HepG2 (cell line): ENCODE results near the gene KPNA4. TPM values are rescaled to one million over a fixed set of nuclear protein-coding genes. Genes with fewer than 3 reads are reported as not detected.

Experiments
- ATAC-seq: fragments of 200-7000 bp; cut with Tn5 transposase; 3 replicates; pipeline ENCODE4 v1.9.1; 2020; ENCODE audit warnings: mild to moderate bottlenecking, moderate library complexity
- BruUV-seq: library from RNA; stranded (reverse); fragments of 400-500 nt; replicated peaks from 2 replicates; lab custom pipeline; 2021; lab: Mats Ljungman, UMichigan
- CTCF ChIA-PET: fragments of 300-600 bp; formaldehyde crosslinking; extraction: SDS; loops from one replicate; lab custom pipeline; 2021; ENCODE audit warnings: low total read pairs, inconsistent platforms, low intra/inter-chr PET ratio; lab: Yijun Ruan, JAX
- POLR2A ChIA-PET: fragments of 350-600 bp; sonication (Branson Sonifier 250); formaldehyde crosslinking; loops from one replicate; lab custom pipeline; 2020; ENCODE audit warnings: antibody characterized with exemption, inconsistent platforms; lab: Yijun Ruan, JAX
- DNase-seq: peaks from one replicate; pipeline ENCODE4 v3.0.0-alpha.2; 2015; ENCODE audit warnings: low spot score
- FAIRE-seq: peaks from 3 replicates; lab custom pipeline; 2011; peaks lifted over from hg19 to GRCh38; lab: Jason Lieb, UNC
- H2AFZ ChIP-seq: one replicate; pipeline ENCODE4 v1.6.1; 2011; ENCODE audit warnings: low read length, inconsistent platforms
- H3K27ac ChIP-seq: fragments of 300-600 bp; 3 replicates; pipeline ENCODE4 v1.8.0; 2011; ENCODE audit warnings: mixed run types, mild to moderate bottlenecking, mixed read lengths, low read length, inconsistent platforms; ENCODE audit not compliant: insufficient read depth; ENCODE audit errors: extremely low read length
- H3K27me3 ChIP-seq, 2 experiments: fragments of 200-600 bp in 1 of 2; 2 replicates in 1 of 2; 3 replicates in 1 of 2; pipeline versions ENCODE4 v1.6.0 to v1.8.0; 2011; ENCODE audit warnings: low read length in 2 of 2, mild to moderate bottlenecking in 2 of 2, moderate library complexity in 2 of 2, inconsistent platforms in 1 of 2; ENCODE audit not compliant: insufficient read depth in 2 of 2, control insufficient read depth in 1 of 2
- H3K36me3 ChIP-seq, 2 experiments: fragments of 200-600 bp in 1 of 2; replicated peaks in 1 of 2; 2 replicates in 1 of 2; 3 replicates in 1 of 2; pipeline versions ENCODE4 v1.5.1 to v1.8.0; 2011; ENCODE audit warnings: low read length in 2 of 2, inconsistent platforms in 1 of 2; ENCODE audit not compliant: insufficient read depth in 2 of 2, control insufficient read depth in 1 of 2
- H3K4me1 ChIP-seq: 2 replicates; pipeline ENCODE4 v1.5.1; 2012; ENCODE audit warnings: low read length, inconsistent platforms; ENCODE audit not compliant: insufficient read depth
- H3K4me2 ChIP-seq: 2 replicates; pipeline ENCODE4 v1.6.0; 2011; ENCODE audit warnings: low read depth, low read length, inconsistent platforms
- H3K4me3 ChIP-seq, 3 experiments: fragments of 200-600 bp in 1 of 3; sonication (generic), shearing (Covaris generic) in 1 of 3; replicated peaks in 1 of 3; 2 replicates each; pipeline ENCODE4 v1.5.1; 2011 to 2016; ENCODE audit warnings: low read length in 3 of 3, inconsistent platforms in 2 of 3, low read depth in 2 of 3, mild to moderate bottlenecking in 2 of 3, control low read depth in 1 of 3, mixed read lengths in 1 of 3; ENCODE audit not compliant: insufficient read depth in 1 of 3
- H3K79me2 ChIP-seq: one replicate; pipeline ENCODE4 v1.6.1; 2011; ENCODE audit warnings: low read length, inconsistent platforms; ENCODE audit not compliant: insufficient read depth
- H3K9ac ChIP-seq: 2 replicates; pipeline ENCODE4 v1.6.0; 2011; ENCODE audit warnings: mild to moderate bottlenecking, low read depth, low read length, inconsistent platforms; ENCODE audit not compliant: insufficient read depth
- H3K9me3 ChIP-seq: 2 replicates; pipeline ENCODE4 v1.5.1; 2012; ENCODE audit warnings: mild to moderate bottlenecking, low read length
- H4K20me1 ChIP-seq: 2 replicates; pipeline ENCODE4 v1.6.0; 2011; ENCODE audit warnings: inconsistent platforms, mild to moderate bottlenecking, low read length, moderate library complexity; ENCODE audit not compliant: insufficient read depth
- EED ChIP-seq: sonication (generic); formaldehyde crosslinking; IDR thresholded peaks from 2 replicates; pipeline ENCODE4 v1.5.0; 2020; ENCODE audit warnings: mild to moderate bottlenecking, missing genetic modification reagents
- FOSL2 ChIP-seq: sonication (generic); formaldehyde crosslinking; IDR thresholded peaks from 2 replicates; pipeline ENCODE4 v1.4.0; 2020; ENCODE audit warnings: missing genetic modification reagents
- GMEB2 ChIP-seq: IDR thresholded peaks from 2 replicates; pipeline ENCODE4 v1.6.1; 2016; ENCODE audit warnings: missing biosample characterization, missing genetic modification reagents, low read depth
- JDP2 ChIP-seq: sonication (generic); formaldehyde crosslinking; IDR thresholded peaks from 2 replicates; pipeline ENCODE4 v1.8.1; 2022; ENCODE audit warnings: missing genetic modification reagents, borderline replicate concordance
- KMT2A ChIP-seq: sonication (generic); formaldehyde crosslinking; IDR thresholded peaks from 2 replicates; pipeline ENCODE4 v1.4.0; 2020; ENCODE audit warnings: missing genetic modification reagents
- TAF15 ChIP-seq: fragments of 200-400 bp; formaldehyde crosslinking; IDR thresholded peaks from one replicate; pipeline ENCODE4 v1.6.1; 2018; ENCODE audit warnings: mild to moderate bottlenecking, low read depth, low read length; ENCODE audit not compliant: poor library complexity, severe bottlenecking
- UBTF ChIP-seq: sonication (generic); formaldehyde crosslinking; IDR thresholded peaks from 2 replicates; pipeline ENCODE4 v1.4.0; 2020; ENCODE audit warnings: mild to moderate bottlenecking, missing genetic modification reagents
- ZKSCAN8 ChIP-seq: IDR thresholded peaks from 2 replicates; pipeline ENCODE4 v1.6.1; 2016; ENCODE audit warnings: borderline replicate concordance, missing genetic modification reagents, missing compliant biosample characterization
- ZMYM3 ChIP-seq: sonication (generic); formaldehyde crosslinking; IDR thresholded peaks from 2 replicates; pipeline ENCODE4 v1.5.1; 2020; ENCODE audit warnings: mild to moderate bottlenecking, missing genetic modification reagents
- ZNF263 ChIP-seq: sonication (generic); formaldehyde crosslinking; IDR thresholded peaks from 2 replicates; pipeline ENCODE4 v1.4.0; 2020; ENCODE audit warnings: missing genetic modification reagents
- ZNF44 ChIP-seq: sonication (generic); formaldehyde crosslinking; IDR thresholded peaks from 2 replicates; pipeline ENCODE4 v1.5.1; 2020; ENCODE audit warnings: mild to moderate bottlenecking, missing genetic modification reagents
- ZNF615 ChIP-seq: sonication (generic); formaldehyde crosslinking; IDR thresholded peaks from 2 replicates; pipeline ENCODE4 v1.5.0; 2020; ENCODE audit warnings: mild to moderate bottlenecking, missing genetic modification reagents, borderline replicate concordance
- ZNF652 ChIP-seq: IDR thresholded peaks from 2 replicates; pipeline ENCODE4 v1.6.1; 2016; ENCODE audit warnings: low read depth, borderline replicate concordance
- ZNF670 ChIP-seq: sonication (generic); formaldehyde crosslinking; IDR thresholded peaks from 2 replicates; pipeline ENCODE4 v1.8.0; 2022; ENCODE audit warnings: mild to moderate bottlenecking, missing genetic modification reagents, borderline replicate concordance
- ZSCAN9 ChIP-seq: IDR thresholded peaks from 2 replicates; pipeline ENCODE4 v1.6.1; 2016; ENCODE audit warnings: borderline replicate concordance
- WGBS: methylation state at CpG from one replicate; pipeline ENCODE4 v1.1.6; 2017; ENCODE audit warnings: low lambda C conversion rate; 5-methylcytosine and 5-hydroxymethylcytosine counted together
- in situ Hi-C: cut with HindIII; loops from 2 replicates; pipeline ENCODE4 v1.10.0; 2017; ENCODE audit warnings: low pct_unique_long_range_greater_than_20kb; ENCODE audit not compliant: extremely low pct_ligation_motif_present
- intact Hi-C: fragments of 100-400 bp; cut with micrococcal nuclease; formaldehyde crosslinking; loops from one replicate; pipeline ENCODE4 v1.10.0; 2022; ENCODE audit not compliant: unreplicated experiment
- polyA plus RNA-seq, 8 experiments: library from polyadenylated mRNA; depleted of rRNA in 3 of 8; stranded (reverse) in 7 of 8; unstranded in 1 of 8; fragments of >200 nt; fragmentation: Illumina TruSeq in 4 of 8; extraction: Trizol in 4 of 8; gene quantifications; 2 replicates each; pipeline versions ENCODE4 v1.2.1 to v1.2.3, GENCODE V29; 2011 to 2016; ENCODE audit warnings: low read depth in 4 of 8, missing spikeins in 1 of 8, mixed read lengths in 1 of 8; ENCODE audit not compliant: insufficient read depth in 1 of 8
- total RNA-seq, 5 experiments: library from RNA; depleted of rRNA; stranded (reverse); fragments of >200 nt; fragmentation: Illumina TruSeq; extraction: Trizol; gene quantifications; 2 replicates each; pipeline ENCODE4 v1.2.3, GENCODE V29; 2016; ENCODE audit warnings: low read depth in 1 of 5

Gene KPNA4
- total and polyA plus RNA-seq, 2 of the 13 experiments (the other 11 are each of a cell fraction or from before 2014, with no cell fraction given): 9.9 to 27.9 TPM

- CTCF ChIA-PET: no interaction called here
- DNase-seq (no peak), ATAC-seq (no peak)
- no peak for TF ChIP-seq EED
- no peak for TF ChIP-seq ZNF652 (CRISPR knock-in tag)
- no peak for TF ChIP-seq ZSCAN9 (CRISPR knock-in tag)
- no peak for TF ChIP-seq JDP2 (CRISPR knock-in tag)
- no peak for TF ChIP-seq ZNF44 (CRISPR knock-in tag)
- no peak for TF ChIP-seq ZNF615
- TF ChIP-seq ZNF263 (CRISPR knock-in tag): no peak
- no peak for TF ChIP-seq ZKSCAN8 (CRISPR knock-in tag)
- TF ChIP-seq GMEB2 (CRISPR knock-in tag): no peak
- no peak for TF ChIP-seq UBTF (CRISPR knock-in tag)
- TF ChIP-seq TAF15: no peak
- no peak for TF ChIP-seq FOSL2 (CRISPR knock-in tag)
- no peak for TF ChIP-seq KMT2A
- no peak for TF ChIP-seq ZMYM3 (CRISPR knock-in tag)
- no peak for TF ChIP-seq ZNF670 (CRISPR knock-in tag)
- TF ChIP-seq, all 625 proteins: peak for 0
- Histone ChIP-seq H3K36me3 (no peaks in the 10 kb centered on the region), H3K9me3 (no peaks in the 10 kb centered on the region), H4K20me1 (peaks cover 28% of the 10 kb centered on the region), H3K4me1 (peaks cover 32% of the 10 kb centered on the region), H3K27ac (no peak overlapping the region), H2AFZ (no peak overlapping the region), H3K9ac (no peak overlapping the region), H3K4me2 (no peak overlapping the region), H3K79me2 (peaks cover 97% of the 10 kb centered on the region), H3K27me3 (no peaks in the 10 kb centered on the region), H3K4me3 (no peak overlapping the region)
- POLR2A ChIA-PET: no interaction called here
- intact Hi-C loops: no loop called here
- no TSS peak for BruUV-seq
- FAIRE-seq: no peak
- in situ Hi-C loops: no loop called here
- WGBS: 96% methylated on average over 2 of the region's 2 CpGs
Observed at GRCh38 chr3:160556141-160556540, 9.2 kb downstream of the KPNA4 start.
